NCI-H69 (cell line): Measurements from ENCODE around the gene TMEM59.
"Not testable (repeated sequence)": the region's sequence is repeated elsewhere in the genome, so short reads cannot be mapped to it uniquely, and the experiment has no call there.

Source experiments
- DNase-seq: peaks from one replicate; lab custom pipeline; 2025; lab: John Stamatoyannopoulos, UW

Gene TMEM59, protein sequence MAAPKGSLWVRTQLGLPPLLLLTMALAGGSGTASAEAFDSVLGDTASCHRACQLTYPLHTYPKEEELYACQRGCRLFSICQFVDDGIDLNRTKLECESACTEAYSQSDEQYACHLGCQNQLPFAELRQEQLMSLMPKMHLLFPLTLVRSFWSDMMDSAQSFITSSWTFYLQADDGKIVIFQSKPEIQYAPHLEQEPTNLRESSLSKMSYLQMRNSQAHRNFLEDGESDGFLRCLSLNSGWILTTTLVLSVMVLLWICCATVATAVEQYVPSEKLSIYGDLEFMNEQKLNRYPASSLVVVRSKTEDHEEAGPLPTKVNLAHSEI

DNA sequence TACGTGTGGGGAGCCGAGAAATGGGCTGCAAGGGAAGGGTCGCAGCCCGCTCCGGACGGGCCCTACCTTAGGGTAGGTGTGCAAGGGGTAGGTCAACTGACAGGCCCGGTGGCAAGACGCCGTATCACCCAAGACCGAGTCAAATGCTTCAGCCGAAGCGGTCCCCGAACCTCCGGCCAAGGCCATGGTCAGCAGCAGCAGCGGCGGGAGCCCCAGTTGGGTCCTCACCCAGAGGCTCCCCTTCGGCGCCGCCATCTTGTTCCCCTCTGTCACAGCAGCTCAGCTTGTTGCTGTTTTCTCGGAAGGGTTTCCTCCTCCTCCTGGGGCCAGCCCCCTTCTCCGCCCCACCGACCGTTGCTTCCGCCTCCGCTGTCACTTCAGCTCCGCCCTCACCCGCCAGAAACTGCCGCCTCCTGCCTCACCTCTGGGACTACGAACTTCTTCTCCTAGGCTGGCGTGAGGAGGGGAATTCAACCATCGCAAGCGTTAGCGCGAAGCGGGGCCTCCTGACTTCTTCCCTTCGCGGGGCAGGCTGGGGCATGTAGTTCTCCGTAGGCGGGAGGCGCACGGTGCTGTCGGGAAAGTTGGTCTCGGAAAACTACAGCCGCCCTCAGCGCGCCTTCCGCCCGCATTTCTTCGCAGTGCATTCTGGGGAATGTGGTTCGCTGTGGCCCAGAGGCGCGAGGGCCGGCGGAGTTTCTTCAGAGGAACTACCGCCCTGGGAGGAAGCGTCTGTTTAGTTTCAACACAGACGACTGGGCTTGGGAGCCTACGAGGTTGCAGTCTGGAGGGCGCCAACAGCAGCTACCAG is at the start of gene TMEM59, which contains the start of gene TCEANC2:
Gene TMEM59 (minus strand): TSS at position 271 of the 811 bp plus-strand sequence. CDS start 16 bp downstream, at position 255.
Gene TCEANC2 (plus strand): TSS at position 675 of the 811 bp plus-strand sequence. CDS start 815 bp downstream, outside the sequence.
- peak; percentile 98 for DNase-seq

DNA sequence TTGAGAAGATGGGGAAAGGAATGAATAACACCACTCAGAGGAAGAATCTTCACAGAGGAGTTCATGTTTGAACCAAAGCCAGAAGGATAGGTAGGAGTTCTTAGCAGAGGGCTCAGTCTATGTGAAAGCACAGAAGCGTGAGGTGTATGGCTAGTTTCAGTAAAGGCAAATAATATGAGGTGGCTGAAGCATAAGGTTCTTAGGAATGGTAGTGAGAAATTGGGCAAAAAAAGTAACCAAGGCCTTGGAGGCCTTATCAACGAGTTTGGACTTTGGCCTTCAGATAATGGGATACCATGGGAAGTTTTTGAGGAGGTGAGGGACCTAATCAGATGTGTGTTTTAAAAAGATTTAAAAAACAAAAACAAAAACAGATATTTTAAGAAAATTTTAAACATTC is 47.5 kb upstream of the TMEM59 start:
- DNase-seq = no peak

DNA sequence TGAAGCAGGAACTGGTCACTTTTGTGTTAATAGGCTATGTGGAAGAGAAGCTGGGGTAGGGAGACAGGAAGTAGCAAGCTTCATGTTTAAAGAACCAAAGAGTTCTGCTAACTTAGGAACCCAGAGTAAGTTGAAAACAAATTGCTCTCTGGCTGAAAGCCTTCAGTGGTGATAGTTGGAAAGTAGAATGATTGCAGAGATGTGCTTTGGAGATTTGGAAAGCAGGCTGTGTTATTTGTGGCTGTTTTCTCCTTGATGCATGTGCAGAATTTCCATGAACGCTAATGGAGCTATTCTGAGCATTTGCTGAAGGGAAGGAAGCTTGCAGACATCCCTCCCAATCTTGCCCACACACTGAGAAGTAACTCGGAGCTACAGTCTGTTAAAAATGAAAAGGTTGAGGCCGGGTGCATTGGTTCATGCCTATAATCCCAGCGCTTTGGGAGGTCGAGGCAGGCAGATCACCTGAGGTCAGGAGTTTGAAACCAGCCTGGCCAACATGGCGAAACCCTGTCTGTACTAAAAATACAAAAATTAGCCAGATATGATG is 46.1 kb upstream of the TMEM59 start:
- no peak for DNase-seq

DNA sequence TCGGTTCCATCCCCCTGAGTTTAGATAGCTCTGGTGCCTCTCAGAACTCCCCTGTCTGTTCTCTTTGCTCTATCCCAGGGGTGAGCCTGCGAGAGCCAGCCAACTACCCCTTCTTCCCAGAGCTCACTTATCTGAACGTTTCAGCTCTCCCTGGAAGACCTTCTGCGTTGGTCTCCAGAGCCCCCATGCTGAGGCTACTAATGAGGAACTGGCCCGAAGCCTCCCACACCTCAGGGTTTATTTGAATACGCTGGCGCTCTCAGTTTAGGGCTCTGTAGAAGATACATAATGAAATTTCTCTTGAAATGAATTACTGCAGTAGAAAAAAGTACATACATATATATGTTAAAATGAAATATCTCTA is 43.9 kb upstream of the TMEM59 start:
- DNase-seq = no peak

DNA sequence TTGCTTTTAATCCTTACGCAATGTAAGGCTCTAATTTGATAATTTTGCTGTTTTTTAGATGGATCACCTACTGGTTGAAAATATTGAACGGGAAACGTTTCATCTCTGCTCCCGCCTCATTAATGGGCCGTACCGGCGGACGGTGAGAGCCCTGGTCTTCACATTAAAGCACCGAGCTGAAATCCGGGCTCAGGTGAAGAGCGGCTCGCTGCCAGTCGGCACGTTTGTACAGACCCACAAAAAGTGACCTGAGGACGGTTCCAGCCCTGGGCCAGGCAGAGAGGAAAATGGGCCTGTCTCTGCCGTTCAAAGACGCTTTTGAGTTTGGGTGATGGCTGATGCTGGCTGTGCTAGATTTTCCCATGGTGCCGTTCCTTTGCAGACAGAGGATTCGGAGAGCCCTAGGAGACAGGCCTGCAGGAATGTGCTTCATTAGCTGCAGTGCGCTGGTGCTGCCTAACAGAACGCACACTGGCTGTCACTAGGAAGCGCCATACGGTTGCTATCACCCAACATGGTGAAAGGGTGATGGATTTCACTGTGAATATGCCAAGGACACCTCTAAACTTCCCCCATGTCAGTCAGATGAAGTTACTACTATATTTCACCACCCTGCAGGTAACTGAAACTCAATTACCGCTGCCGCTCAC is 43.3 kb upstream of the TMEM59 start:
- DNase-seq = no peak

DNA sequence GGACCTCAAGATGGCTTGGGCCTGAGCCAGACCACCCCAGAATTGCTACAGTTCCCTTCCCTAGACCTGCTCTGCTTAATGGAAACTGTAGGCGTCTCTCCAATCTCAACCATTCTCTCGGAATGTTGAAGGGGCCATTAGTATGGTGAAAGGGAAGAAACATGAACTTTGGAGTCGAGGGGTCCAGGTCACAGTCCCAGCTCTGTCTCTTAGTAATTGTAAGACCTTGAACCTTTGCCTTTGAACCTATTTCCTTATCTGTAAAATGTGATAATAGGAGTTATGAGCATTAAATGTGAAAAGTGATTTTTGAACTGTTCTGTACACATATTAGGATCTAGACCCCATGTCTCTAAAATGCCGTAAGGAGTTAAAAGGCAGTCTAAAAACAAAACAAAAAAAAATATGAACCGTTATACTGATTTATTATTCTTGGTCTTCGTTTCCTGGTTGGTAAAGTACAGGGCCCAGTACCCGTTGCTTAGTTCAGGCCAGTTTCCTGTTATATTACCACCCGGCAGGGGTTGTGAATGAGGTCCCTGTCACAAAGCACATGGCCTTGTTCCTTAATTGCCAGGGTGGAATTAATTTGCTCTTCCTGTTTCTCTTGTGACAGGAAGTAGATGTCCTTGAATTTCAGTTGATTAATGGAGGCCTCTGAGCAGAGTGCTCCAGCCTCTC is 42.7 kb upstream of the TMEM59 start:
- peak; percentile 79 for DNase-seq

DNA sequence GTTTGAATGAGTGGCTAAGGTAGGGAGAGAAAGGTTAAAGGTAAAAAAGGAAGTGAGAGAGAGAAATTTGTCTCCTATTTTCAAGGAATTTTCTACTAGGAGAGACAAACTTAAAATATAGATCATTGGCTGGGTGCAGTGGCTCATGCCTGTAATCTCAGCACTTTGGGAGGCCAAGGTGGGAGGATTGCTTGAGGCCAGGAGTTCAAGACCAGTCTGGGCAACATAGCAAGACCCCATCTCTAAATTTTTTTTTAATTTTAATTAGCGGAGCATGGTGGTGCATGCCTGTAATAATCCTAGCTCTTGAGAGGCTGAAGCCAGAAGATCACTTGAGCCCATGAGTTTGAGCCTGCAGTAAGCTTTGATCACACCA is 41.7 kb upstream of the TMEM59 start:
- not testable (repeated sequence) for DNase-seq

DNA sequence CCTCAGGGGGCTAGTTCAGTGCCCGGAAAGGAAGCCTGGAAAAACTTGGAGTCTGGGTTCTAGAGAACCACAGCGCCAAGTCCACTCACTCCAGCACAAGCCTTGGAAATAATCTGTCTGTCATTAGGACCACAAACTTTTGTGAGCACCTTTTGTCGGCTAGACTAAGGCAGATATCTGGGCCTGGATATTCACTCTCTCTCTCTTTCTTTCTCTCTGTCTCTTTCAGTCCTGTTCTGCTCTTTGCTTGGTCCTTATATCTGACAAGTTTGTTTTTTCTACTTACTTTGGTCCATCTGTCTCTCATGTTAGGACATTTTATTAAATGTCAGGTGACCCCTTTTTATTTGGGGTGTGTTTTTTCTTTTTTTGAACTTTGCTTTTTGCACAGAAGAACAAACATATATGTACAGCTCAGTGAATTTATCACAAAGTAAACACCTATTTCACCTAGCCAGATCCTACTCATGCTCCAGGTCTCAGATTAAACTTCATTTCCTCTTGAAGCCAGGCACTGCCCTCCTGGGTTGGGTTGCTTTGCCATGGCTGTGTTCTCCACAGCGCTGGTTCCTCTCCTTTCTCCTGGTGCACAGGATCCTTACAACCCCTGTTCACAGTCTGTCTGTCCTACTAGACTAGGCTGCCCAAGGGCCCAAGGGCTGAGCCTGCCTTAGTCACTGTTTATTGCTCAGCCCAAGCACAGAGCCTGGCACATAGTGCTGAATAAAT is 41.2 kb upstream of the TMEM59 start:
- no peak for DNase-seq

DNA sequence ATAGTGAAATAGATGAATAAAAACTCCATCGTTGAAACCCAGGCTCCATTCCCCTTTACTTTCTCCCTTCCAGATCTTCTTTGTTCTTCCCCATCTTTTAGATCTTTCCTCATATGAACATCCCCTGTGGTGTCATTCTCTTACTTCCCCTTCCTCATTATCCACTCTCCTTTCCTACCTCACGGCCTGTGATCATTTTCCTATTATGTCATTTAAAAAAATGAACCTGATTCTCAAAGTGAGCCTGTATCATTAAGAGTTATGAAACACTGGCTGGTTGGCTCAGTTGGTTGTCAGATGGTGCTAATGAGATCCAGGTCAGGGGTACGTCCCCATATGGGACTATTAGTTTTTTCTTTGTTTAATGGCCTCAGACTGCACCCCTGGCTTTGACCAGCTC is 38.7 kb upstream of the TMEM59 start:
- no peak for DNase-seq

DNA sequence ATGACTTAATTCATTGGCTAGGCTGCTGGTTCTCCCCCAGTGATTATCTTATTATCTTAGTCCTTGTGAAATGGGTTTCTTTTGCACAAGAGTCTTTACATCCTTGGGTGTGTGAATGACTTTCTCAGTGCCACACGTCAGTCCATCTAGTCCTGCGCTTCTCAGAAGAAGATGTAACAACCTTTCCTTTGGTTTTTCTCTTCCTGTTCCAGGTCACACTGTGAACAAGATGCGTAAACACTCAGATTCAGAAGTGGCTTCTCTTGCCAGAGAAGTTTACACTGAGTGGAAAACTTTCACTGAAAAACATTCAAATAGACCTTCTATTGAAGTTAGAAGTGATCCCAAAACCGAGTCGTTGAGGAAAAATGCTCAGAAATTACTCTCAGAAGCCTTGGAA is 35.4 kb upstream of the TMEM59 start:
- no peak for DNase-seq

DNA sequence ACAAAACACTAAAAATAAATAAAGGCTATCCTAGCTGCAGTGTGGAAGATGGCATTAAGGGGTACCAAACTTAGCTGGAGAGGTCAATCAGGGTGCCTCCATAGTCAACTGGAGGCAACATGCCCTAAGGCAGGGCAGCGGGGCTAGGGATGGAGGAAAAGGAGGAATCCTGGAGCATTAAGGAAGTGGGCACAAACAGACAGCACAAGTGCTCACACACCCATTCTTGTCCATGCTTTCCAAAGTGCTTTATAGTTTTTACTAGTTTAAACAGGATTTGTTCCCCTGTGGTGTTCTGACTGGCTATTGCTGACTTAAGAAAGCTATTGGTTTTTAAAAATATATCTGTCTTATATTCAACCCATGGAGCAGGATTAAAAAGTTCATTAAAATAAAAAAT is 33.8 kb upstream of the TMEM59 start:
- no peak for DNase-seq

DNA sequence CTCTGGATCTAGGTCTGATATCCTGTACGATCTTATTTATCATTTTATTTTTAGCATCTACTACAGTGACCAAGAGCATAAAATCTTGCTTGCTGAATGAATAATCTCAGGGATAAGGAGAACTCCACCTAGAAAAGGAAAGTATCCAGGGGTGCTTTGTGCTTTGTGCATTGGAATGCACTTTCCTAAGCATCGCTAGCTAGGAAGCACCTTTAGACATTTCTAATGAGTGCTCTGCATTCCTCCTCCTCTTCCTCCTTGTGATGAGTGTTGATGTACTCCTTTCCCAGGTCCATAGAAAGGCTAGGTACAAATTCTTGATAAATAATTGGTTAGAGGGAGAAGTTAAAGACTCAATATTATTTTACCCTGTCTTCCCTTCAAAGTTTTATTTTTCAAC is 31.8 kb upstream of the TMEM59 start:
- no peak for DNase-seq

DNA sequence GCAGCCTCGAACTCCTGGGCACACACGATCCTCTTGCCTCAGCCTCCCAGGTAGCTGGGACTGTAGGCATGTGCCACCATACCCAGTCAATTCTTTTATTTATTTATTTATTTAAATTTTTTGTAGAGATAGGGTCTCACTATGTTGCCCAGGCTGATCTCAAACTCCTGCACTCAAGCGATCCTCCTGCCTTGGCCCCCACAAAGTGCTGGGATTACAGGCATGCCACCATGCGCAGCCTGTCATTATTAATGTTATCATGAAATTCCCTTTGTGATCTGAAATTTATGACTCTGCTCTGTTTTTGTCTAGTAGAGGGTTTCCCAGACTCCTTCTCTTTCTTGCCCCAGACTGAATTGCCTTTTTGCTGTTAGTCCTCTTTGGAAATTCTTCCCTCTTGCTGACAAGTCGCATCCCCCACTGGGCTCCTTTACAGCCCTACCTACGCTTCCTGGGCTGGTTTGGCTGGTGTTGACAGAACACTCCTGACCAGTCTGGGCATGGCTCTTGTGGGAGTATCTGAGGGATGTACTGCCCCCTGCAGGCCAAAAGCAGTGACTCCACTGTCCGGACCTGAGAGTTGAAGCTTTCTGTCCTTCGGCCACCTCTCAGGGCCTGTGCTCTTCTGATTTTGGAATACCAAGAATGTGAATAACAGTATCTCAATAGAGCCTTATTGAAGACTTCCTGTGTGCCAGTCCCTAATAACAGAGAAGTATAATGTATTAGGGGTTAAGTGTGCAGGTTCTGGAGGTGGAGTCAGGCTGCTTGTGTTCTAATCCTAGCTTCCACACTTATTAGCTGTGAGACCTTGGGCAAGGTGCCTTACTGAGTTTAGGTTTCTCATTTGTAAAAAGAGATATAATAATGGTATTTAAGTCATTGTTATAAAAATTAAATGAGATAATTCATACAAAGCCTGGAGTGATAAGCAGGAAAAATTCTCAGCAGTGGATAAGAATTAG is 28.6 kb upstream of the TMEM59 start:
- peak; percentile 78 for DNase-seq

DNA sequence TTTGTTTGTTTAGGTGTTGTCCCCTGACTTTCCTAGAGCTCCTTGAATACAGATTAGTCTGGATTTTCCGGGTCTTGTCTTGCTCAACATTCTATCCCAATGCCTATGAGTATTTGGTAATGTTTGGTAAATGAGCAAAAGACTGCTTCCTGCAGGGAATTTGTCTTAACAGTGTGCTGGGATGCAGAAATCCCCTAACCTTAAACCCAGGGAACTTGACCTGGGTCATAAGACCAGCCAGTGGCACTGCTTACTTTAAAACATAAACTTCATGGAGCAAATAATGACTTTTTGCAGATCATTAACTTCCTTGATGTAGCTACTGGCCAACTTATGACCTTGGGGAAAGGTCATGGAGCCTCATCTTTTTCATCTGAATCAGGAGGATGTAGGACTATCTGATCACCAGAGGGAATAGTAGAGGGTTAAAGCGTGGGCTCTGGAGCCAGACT is 27.6 kb upstream of the TMEM59 start:
- DNase-seq = no peak

DNA sequence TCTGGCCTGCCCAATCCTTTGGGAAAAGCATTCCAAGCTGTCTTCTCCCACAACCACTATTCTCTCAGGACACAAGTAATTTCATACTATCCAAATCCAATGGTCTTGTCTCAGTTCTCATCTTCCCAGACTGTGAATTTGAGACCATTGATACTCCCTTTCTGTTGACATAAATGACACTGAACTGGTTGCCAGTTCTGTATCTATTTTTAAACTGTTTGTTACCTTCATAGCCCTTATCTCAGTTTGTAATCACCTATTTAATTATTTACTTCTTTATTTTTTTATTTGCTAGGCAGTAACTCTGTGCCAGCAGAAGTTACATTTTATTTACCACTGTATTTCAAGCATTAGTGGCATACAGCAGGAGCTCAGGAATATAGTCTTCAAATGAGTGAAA is 24.4 kb upstream of the TMEM59 start:
- DNase-seq = no peak

DNA sequence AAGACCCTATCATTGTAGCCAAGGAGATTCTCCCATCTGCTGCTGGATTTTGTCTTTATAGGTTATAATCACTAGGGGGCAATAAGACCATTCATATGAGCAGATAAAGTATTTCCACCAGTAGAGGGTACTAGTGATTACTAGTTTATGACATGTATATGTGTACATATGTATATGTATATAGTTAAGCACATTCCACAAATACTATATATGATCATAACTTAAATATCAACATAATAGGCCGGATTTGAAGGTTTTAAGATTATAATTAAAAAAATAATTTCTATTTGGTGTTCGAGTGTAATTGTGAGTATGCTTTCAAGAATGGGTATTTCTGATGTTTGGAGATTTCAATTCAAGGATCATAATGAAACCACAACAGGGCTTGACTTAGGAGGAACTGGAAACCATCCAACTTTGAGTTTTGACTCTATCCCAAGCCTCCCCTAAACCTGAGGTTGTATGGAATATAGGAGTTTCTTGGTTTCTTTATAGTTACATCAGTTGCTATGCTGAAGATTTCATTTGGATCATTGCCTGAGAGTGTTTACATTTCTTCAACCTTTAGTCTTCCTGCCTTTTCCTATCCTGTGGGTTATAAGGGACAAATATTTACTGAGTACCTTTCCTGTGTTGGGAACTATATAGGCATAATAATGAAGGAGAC is 17.3 kb upstream of the TMEM59 start:
- peak; percentile 73 for DNase-seq

DNA sequence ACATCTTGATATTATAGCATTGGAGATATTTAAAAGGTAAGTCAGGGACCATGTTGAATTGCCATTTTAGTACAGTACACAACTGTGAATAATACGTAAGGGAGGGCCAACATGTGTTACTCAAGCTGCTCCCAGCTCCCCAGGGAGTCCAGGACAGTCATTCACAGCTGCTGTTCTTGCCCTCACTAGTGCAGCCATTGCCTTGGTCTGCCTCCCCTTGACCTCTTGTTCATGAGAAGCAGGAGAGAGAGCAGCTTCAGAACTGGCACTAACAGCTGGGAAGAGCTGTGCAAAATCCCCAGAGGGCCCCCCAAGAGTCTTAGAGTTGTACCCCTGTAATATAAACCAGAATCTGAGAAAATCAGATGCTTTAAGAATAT is 16.8 kb upstream of the TMEM59 start:
- DNase-seq = peak; percentile 81

DNA sequence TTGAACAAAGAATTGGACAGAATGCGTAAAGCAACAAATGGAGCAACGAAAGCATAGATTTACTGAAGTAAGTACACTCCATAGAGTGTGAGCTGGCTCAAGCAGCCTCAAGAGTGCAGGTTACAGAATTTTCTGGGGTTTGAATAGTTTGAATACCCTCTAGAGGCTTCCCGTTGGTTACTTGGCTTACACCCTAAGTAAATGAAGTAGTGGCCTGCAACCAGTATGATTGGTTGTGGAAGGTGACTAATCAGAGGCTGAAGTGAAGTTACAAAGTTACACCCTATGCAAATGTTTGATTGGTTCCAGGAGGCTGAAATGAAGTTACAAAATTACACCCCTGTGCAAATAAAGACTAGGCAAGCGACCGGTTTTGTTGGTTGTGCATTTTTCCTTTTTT is 11.3 kb upstream of the TMEM59 start:
- DNase-seq = no peak

DNA sequence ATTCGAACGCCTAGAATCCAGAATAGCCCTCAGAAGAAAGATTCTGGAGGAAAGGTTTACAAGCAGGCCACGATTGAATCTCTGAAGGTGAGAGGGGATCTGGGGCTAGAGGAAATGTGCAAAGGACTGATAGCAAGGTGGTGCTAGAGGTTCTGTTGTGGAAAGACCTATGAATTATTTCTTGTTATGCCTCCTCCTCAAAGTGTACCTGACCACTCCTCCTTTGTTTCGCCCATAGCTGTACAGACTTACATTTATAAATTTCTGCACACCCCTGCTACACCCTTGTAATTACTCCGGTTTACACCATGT is 1.4 kb upstream of the TMEM59 start:
- peak; percentile 34 for DNase-seq
